Vagina (tissue), 2 donors: ENCODE results near the gene CTSW.

Source experiments
- POLR2A ChIP-seq, 2 donors: fragments of 450-650 bp; IDR thresholded peaks; one replicate each; pipeline ENCODE4 v1.6.1; 2017; ENCODE audit warnings: antibody characterized with exemption in 2 of 2, mild to moderate bottlenecking in 2 of 2, moderate library complexity in 2 of 2
- POLR2AphosphoS5 ChIP-seq, 2 donors: sonication (generic); formaldehyde crosslinking; IDR thresholded peaks; one replicate each; pipeline ENCODE4 v1.9.0; 2017; ENCODE audit warnings: antibody characterized with exemption in 2 of 2, mild to moderate bottlenecking in 2 of 2, low read depth in 1 of 2; ENCODE audit not compliant: insufficient read depth in 1 of 2
- TF ChIP-seq, protein P1 (sequence below), 3 experiments: fragments of 450-650 bp in 2 of 3; fragments of 200-600 bp in 1 of 3; sonication (generic) in 1 of 3; IDR thresholded peaks; one replicate each; pipeline ENCODE4 v1.5.1; 2017 to 2019; ENCODE audit warnings: antibody characterized with exemption in 3 of 3, mild to moderate bottlenecking in 2 of 3, moderate library complexity in 2 of 3

DNA sequence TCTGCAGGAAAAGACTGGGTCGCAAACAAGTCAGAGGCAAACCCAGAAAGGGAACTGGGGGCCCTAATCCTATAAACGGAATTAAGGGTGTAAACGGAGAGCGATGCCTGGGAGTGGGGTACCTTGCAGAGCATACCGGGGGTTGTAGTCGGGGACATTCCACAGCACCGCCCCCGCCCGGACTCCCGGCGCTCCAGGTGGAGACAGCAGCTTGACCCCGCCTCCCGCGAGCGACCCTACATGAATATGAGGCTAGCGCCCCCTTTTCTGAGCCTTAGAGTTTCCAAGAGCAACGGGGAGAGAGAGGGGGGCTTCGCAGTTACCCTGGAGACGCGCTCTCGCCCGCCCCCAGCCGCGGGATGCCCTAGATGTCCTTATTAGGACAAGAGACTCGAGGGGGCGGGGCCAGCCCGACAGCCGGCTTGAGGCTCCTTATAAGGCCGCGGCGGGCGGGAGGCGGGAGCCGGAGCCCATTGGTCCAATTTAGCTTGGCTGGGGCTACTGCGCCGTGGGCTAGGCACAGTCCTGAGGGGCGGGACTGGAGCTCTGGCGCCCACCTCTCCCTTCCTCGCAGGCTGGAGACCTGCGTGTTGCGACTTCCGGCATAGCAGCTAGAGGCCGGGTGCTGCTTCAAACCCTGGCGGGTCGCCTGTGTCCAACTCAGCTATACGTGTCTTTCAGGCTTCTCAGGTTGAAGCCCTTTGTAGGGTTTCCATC lies 20.4 kb upstream of the CTSW start:
- TF ChIP-seq, protein P1, sequence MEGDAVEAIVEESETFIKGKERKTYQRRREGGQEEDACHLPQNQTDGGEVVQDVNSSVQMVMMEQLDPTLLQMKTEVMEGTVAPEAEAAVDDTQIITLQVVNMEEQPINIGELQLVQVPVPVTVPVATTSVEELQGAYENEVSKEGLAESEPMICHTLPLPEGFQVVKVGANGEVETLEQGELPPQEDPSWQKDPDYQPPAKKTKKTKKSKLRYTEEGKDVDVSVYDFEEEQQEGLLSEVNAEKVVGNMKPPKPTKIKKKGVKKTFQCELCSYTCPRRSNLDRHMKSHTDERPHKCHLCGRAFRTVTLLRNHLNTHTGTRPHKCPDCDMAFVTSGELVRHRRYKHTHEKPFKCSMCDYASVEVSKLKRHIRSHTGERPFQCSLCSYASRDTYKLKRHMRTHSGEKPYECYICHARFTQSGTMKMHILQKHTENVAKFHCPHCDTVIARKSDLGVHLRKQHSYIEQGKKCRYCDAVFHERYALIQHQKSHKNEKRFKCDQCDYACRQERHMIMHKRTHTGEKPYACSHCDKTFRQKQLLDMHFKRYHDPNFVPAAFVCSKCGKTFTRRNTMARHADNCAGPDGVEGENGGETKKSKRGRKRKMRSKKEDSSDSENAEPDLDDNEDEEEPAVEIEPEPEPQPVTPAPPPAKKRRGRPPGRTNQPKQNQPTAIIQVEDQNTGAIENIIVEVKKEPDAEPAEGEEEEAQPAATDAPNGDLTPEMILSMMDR (IDR thresholded peaks at IDR 0.05) = peak in 1 of 3 experiments; percentile 1
- TF ChIP-seq POLR2AphosphoS5 (IDR thresholded peaks at IDR 0.05; ENCODE audit: insufficient read depth in 1 of 2, low read depth in 1 of 2) = peak; percentile 90 to 98
- TF ChIP-seq POLR2A (IDR thresholded peaks at IDR 0.05) = peak in 1 of 2 donors; percentile 90
